Liver (tissue), 9 donors: ENCODE data around the gene DDX1. TPM values are rescaled to one million over a fixed set of nuclear protein-coding genes. Genes with fewer than 3 reads are reported as not detected.

Experiments
- DNase-seq: peaks from one replicate; pipeline ENCODE4 v3.0.0-alpha.2; 2017; ENCODE audit warnings: low spot score
- H3K27ac ChIP-seq, 2 donors: one replicate each; pipeline ENCODE4 v1.7.0; 2013; ENCODE audit warnings: inconsistent platforms in 2 of 2, low read length in 2 of 2, control low read depth in 1 of 2, low read depth in 1 of 2, mild to moderate bottlenecking in 1 of 2
- H3K27me3 ChIP-seq, 4 donors: one replicate each; pipeline versions ENCODE4 v1.6.1 to v1.7.0; 2013; ENCODE audit warnings: low read length in 3 of 4, inconsistent platforms in 1 of 4, mild to moderate bottlenecking in 1 of 4, moderate library complexity in 1 of 4; ENCODE audit not compliant: control insufficient read depth in 4 of 4, insufficient read depth in 4 of 4
- H3K36me3 ChIP-seq, 4 donors: one replicate each; pipeline versions ENCODE4 v1.6.1 to v1.7.0; 2013; ENCODE audit warnings: low read length in 3 of 4, mild to moderate bottlenecking in 3 of 4, low read depth in 1 of 4, moderate library complexity in 1 of 4; ENCODE audit not compliant: control insufficient read depth in 4 of 4, insufficient read depth in 3 of 4
- H3K4me1 ChIP-seq, 4 donors: one replicate each; pipeline versions ENCODE4 v1.6.1 to v1.7.0; 2013; ENCODE audit warnings: low read length in 3 of 4, mild to moderate bottlenecking in 3 of 4, moderate library complexity in 1 of 4; ENCODE audit not compliant: control insufficient read depth in 4 of 4, insufficient read depth in 4 of 4
- H3K4me3 ChIP-seq, 3 donors: one replicate each; pipeline versions ENCODE4 v1.6.1 to v1.7.0; 2013; ENCODE audit warnings: low read length in 3 of 3, control low read depth in 1 of 3, low read depth in 1 of 3, mild to moderate bottlenecking in 1 of 3
- H3K9ac ChIP-seq, 2 donors: one replicate each; pipeline ENCODE4 v1.7.0; 2013; ENCODE audit warnings: low read length in 2 of 2, mild to moderate bottlenecking in 2 of 2, moderate library complexity in 2 of 2, control low read depth in 1 of 2, low read depth in 1 of 2
- H3K9me3 ChIP-seq, 4 donors: one replicate each; pipeline versions ENCODE4 v1.6.1 to v1.7.0; 2013; ENCODE audit warnings: low read length in 3 of 4; ENCODE audit not compliant: control insufficient read depth in 4 of 4
- ATF3 ChIP-seq: IDR thresholded peaks from 2 replicates; pipeline ENCODE4 v1.6.1; 2016; ENCODE audit warnings: antibody characterized with exemption
- CTCF ChIP-seq: fragments of 150-350 bp; IDR thresholded peaks from 2 replicates; pipeline ENCODE4 v1.5.1; 2017; ENCODE audit warnings: improper control_type of control experiment, low read depth, low read length; ENCODE audit not compliant: missing input control
- EGR1 ChIP-seq, 2 donors: IDR thresholded peaks; 2 replicates each; pipeline ENCODE4 v1.6.1; 2016 to 2018; ENCODE audit warnings: antibody characterized with exemption in 2 of 2, low read depth in 2 of 2
- FOXA1 ChIP-seq: IDR thresholded peaks from 2 replicates; pipeline ENCODE4 v1.6.1; 2016; ENCODE audit warnings: antibody characterized with exemption
- FOXA2 ChIP-seq: IDR thresholded peaks from 2 replicates; pipeline ENCODE4 v1.6.1; 2016; ENCODE audit warnings: antibody characterized with exemption
- GABPA ChIP-seq, 2 donors: IDR thresholded peaks in 1 of 2; conservative IDR thresholded peaks in 1 of 2; 2 replicates each; pipeline ENCODE4 v1.6.1; 2016; ENCODE audit warnings: antibody characterized with exemption in 2 of 2, mild to moderate bottlenecking in 1 of 2, moderate library complexity in 1 of 2
- HNF4A ChIP-seq, 2 donors: conservative IDR thresholded peaks; 2 replicates each; pipeline ENCODE4 v1.6.1; 2016; ENCODE audit warnings: antibody characterized with exemption in 2 of 2, mild to moderate bottlenecking in 2 of 2
- HNF4G ChIP-seq: IDR thresholded peaks from 2 replicates; pipeline ENCODE4 v1.6.1; 2016; ENCODE audit warnings: antibody characterized with exemption
- JUND ChIP-seq, 2 donors: IDR thresholded peaks; 2 replicates each; pipeline ENCODE4 v1.6.1; 2016; ENCODE audit warnings: antibody characterized with exemption in 2 of 2
- MAX ChIP-seq: IDR thresholded peaks from 2 replicates; pipeline ENCODE4 v1.6.1; 2016; ENCODE audit warnings: antibody characterized with exemption
- NR2F2 ChIP-seq: IDR thresholded peaks from 2 replicates; pipeline ENCODE4 v1.6.1; 2016; ENCODE audit warnings: antibody characterized with exemption
- RAD21 ChIP-seq, 2 donors: IDR thresholded peaks; 2 replicates each; pipeline ENCODE4 v1.6.1; 2016; ENCODE audit warnings: antibody characterized with exemption in 2 of 2, mild to moderate bottlenecking in 2 of 2
- REST ChIP-seq: IDR thresholded peaks from 2 replicates; pipeline ENCODE4 v1.6.1; 2016; ENCODE audit warnings: antibody characterized with exemption, mild to moderate bottlenecking
- RXRA ChIP-seq, 2 donors: IDR thresholded peaks; 2 replicates each; pipeline ENCODE4 v1.6.1; 2017 to 2018; ENCODE audit warnings: antibody characterized with exemption in 2 of 2, mild to moderate bottlenecking in 1 of 2
- SP1 ChIP-seq: IDR thresholded peaks from 2 replicates; pipeline ENCODE4 v1.6.1; 2018; ENCODE audit warnings: antibody characterized with exemption, mild to moderate bottlenecking
- TAF1 ChIP-seq: conservative IDR thresholded peaks from 2 replicates; pipeline ENCODE4 v1.6.1; 2016; ENCODE audit warnings: antibody characterized with exemption, mild to moderate bottlenecking
- YY1 ChIP-seq: IDR thresholded peaks from 2 replicates; pipeline ENCODE4 v1.6.1; 2016; ENCODE audit warnings: antibody characterized with exemption, mild to moderate bottlenecking
- ZBTB33 ChIP-seq: IDR thresholded peaks from 2 replicates; pipeline ENCODE4 v1.6.1; 2016; ENCODE audit warnings: antibody characterized with exemption
- WGBS: extraction: QIAGEN DNeasy Blood & Tissue Kit; methylation state at CpG from one replicate; pipeline ENCODE4 v1.1.7; 2013; 5-methylcytosine and 5-hydroxymethylcytosine counted together
- polyA plus RNA-seq, 2 donors: library from polyadenylated mRNA; stranded (reverse) in 1 of 2; unstranded in 1 of 2; fragments of 200-250 nt in 1 of 2; fragments of >200 nt in 1 of 2; fragmentation: Nextera tagmentation in 1 of 2; extraction: Ambion mirVana in 1 of 2; gene quantifications; one replicate each; pipeline versions ENCODE4 v1.2.1 to v1.2.3, GENCODE V29; 2013 to 2015
- total RNA-seq, 2 donors: library from RNA; depleted of rRNA; stranded (reverse); fragments of >200 nt; gene quantifications; one replicate each; pipeline ENCODE4 v1.2.3, GENCODE V29; 2014
- donor health status: healthy.
- donor health status: healthy.
- donor health status: healthy.
- donor health status: healthy.
- donor health status: healthy.

Gene DDX1
- total and polyA plus RNA-seq, 4 donors, result 31.7 to 43.9 (median 38.8) TPM

- Histone ChIP-seq H3K27me3 (no peaks in the 10 kb centered on the region), H3K4me3 (no peak overlapping the region), H3K9me3 (no peaks in the 10 kb centered on the region), H3K9ac (no peak overlapping the region), H3K4me1 (peaks cover 0 to 9% (median under 1%) of the 10 kb centered on the region in 4 donors), H3K27ac (no peak overlapping the region), H3K36me3 (no peaks in the 10 kb centered on the region)
- DNase-seq, result no peak
- 86% methylated on average over 2 of the region's 2 CpGs for WGBS
- no peak for TF ChIP-seq SP1
- no peak for TF ChIP-seq MAX
- no peak for TF ChIP-seq ATF3
- no peak for TF ChIP-seq FOXA1
- no peak for TF ChIP-seq CTCF
- TF ChIP-seq EGR1 (IDR thresholded peaks at IDR 0.05; ENCODE audit: low read depth in 2 of 2), result no peak
- TF ChIP-seq NR2F2, result no peak
- no peak for TF ChIP-seq GABPA (IDR thresholded peaks at IDR 0.05 in 1 of 2, conservative IDR thresholded peaks at IDR 0.05 in 1 of 2)
- no peak for TF ChIP-seq REST
- no peak for TF ChIP-seq HNF4A (conservative IDR thresholded peaks at IDR 0.05)
- TF ChIP-seq JUND (IDR thresholded peaks at IDR 0.05), result no peak
- no peak for TF ChIP-seq RXRA (IDR thresholded peaks at IDR 0.05)
- no peak for TF ChIP-seq HNF4G
- TF ChIP-seq TAF1, result no peak
- no peak for TF ChIP-seq YY1
- no peak for TF ChIP-seq RAD21 (IDR thresholded peaks at IDR 0.05)
- no peak for TF ChIP-seq ZBTB33
Measured at GRCh38 chr2:15670981-15671380, 79.3 kb downstream of the DDX1 start.

GRCh38 chr2:15671409-15671808 is 79.7 kb downstream of the DDX1 start:
- H3K4me3 ChIP-seq, result no peak overlapping the region
- H3K9ac ChIP-seq, result no peak overlapping the region
- peaks cover 0 to 9% (median under 1%) of the 10 kb centered on the region in 4 donors for H3K4me1 ChIP-seq
- no peaks in the 10 kb centered on the region for H3K9me3 ChIP-seq
- H3K27ac ChIP-seq, result no peak overlapping the region
- no peaks in the 10 kb centered on the region for H3K36me3 ChIP-seq
- no peaks in the 10 kb centered on the region for H3K27me3 ChIP-seq
- DNase-seq, result no peak
- no peak for TF ChIP-seq RAD21 (IDR thresholded peaks at IDR 0.05)
- TF ChIP-seq ATF3, result no peak
- TF ChIP-seq FOXA2, result no peak
- no peak for TF ChIP-seq RXRA (IDR thresholded peaks at IDR 0.05)
- no peak for TF ChIP-seq TAF1
- TF ChIP-seq HNF4G, result no peak
- no peak for TF ChIP-seq EGR1 (IDR thresholded peaks at IDR 0.05; ENCODE audit: low read depth in 2 of 2)
- TF ChIP-seq JUND (IDR thresholded peaks at IDR 0.05), result no peak
- no peak for TF ChIP-seq ZBTB33
- no peak for TF ChIP-seq CTCF
- TF ChIP-seq HNF4A (conservative IDR thresholded peaks at IDR 0.05), result no peak
